Psoas muscle (tissue), 8 donors: Measurements from ENCODE around the gene GNB5. TPM values are rescaled to one million over a fixed set of nuclear protein-coding genes. Genes with fewer than 3 reads are reported as not detected.

Experiments
- ATAC-seq, 4 donors: fragments of 200-7000 bp; cut with Tn5 transposase; one replicate each; pipeline ENCODE4 v1.9.1; 2020; ENCODE audit warnings: moderate library complexity in 3 of 4, mild to moderate bottlenecking in 2 of 4
- DNase-seq, 2 donors: peaks; one replicate each; pipeline ENCODE4 v3.0.0-alpha.2; 2020
- H3K27ac ChIP-seq: fragments of 200-600 bp; one replicate; pipeline ENCODE4 v1.8.0; 2022
- H3K27me3 ChIP-seq, 3 donors: fragments of 200-600 bp in 1 of 3; one replicate each; pipeline versions ENCODE4 v1.6.1 to v1.8.0; 2013 to 2022; ENCODE audit warnings: low read length in 2 of 3, mild to moderate bottlenecking in 2 of 3, moderate library complexity in 1 of 3; ENCODE audit not compliant: insufficient read depth in 3 of 3
- H3K36me3 ChIP-seq, 2 donors: fragments of 200-600 bp in 1 of 2; one replicate each; pipeline versions ENCODE4 v1.6.1 to v1.8.0; 2013 to 2022; ENCODE audit warnings: low read depth in 1 of 2, mild to moderate bottlenecking in 1 of 2, moderate library complexity in 1 of 2; ENCODE audit not compliant: insufficient read depth in 1 of 2
- H3K4me1 ChIP-seq: fragments of 200-600 bp; one replicate; pipeline ENCODE4 v1.8.0; 2022
- H3K4me3 ChIP-seq: fragments of 200-600 bp; one replicate; pipeline ENCODE4 v1.8.0; 2022; ENCODE audit warnings: mild to moderate bottlenecking
- H3K9me3 ChIP-seq: fragments of 200-600 bp; one replicate; pipeline ENCODE4 v1.8.0; 2022
- WGBS, 3 donors: extraction: QIAGEN DNeasy Blood & Tissue Kit; methylation state at CpG; one replicate each; pipeline versions ENCODE4 v1.1.6 to v1.1.7; 2013; 5-methylcytosine and 5-hydroxymethylcytosine counted together
- intact Hi-C, 2 donors: fragments of 100-400 bp; cut with DNase I; formaldehyde crosslinking; loops; one replicate each; pipeline versions ENCODE4 v1.11.0 to v1.14.2; 2022
- polyA plus RNA-seq, 3 donors: library from polyadenylated mRNA; stranded (reverse); fragments of 200-250 nt; gene quantifications; one replicate each; pipeline ENCODE4 v1.2.3, GENCODE V29; 2013
- total RNA-seq, 4 donors: library from RNA; stranded (reverse); fragmentation: NEBNext Ultra II Directional in 2 of 4; extraction: Animal tissue kit (Norgen Biotek cat#: 25700) in 2 of 4; gene quantifications; one replicate each; pipeline versions ENCODE4 v1.2.1 to v1.2.4, GENCODE V29; 2021 to 2023
- TF ChIP-seq, protein P1 (sequence below): fragments of 200-600 bp; IDR thresholded peaks from one replicate; pipeline ENCODE4 v1.8.0; 2022; ENCODE audit warnings: antibody characterized with exemption
- donor health status: healthy with polysubstance abuse.
- donor health status: DM: no; HTN: no; CAD: no; lungs with moderate emphysema.
- donor health status: Bipolar disorder and iron deficiency.
- donor health status: healthy.
- donor health status: DM: yes; HTN: yes; CAD: no.
- donor health status: DM: no; HTN: no; CAD: no.
- donor health status: DM: no; HTN: no; CAD: no.
- donor health status: DM: yes; HTN: yes; CAD: no.

GNB5 gene
- total and polyA plus RNA-seq, 7 donors, result 0.86 to 2.5 (median 1.4) TPM

DNA sequence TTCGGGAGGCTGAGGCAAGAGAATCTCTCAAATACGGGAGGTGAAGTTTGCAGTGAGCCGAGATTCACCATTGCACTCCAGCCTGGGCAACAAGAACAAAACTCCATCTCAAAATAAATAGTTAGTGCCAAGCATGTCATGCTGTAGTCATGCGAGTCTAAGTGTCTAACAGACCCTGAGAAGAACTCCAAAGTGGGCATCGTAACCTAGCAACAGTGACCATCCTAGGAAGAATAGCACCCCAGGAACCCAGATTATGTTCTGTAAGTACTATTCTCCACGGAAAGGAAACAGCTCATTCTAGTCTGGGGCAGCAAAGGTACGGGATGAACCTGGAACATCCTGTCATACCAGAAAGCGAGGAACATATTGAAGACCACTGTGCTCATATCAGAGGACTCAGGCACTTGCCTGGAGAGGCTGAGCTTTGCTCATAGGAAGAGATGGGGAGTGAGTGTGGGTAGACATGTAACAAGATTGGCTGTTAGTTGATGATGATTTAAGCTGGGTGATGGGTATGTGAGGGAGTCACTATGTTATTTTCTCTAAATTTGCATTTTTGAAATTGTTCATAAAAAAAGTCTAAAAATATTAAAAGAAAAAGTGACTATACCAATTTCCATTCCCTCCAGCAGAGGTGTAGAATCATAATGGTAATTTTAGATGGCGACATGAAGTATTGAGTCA, 110.3 kb downstream of the GNB5 start:
- TF ChIP-seq, protein P1, sequence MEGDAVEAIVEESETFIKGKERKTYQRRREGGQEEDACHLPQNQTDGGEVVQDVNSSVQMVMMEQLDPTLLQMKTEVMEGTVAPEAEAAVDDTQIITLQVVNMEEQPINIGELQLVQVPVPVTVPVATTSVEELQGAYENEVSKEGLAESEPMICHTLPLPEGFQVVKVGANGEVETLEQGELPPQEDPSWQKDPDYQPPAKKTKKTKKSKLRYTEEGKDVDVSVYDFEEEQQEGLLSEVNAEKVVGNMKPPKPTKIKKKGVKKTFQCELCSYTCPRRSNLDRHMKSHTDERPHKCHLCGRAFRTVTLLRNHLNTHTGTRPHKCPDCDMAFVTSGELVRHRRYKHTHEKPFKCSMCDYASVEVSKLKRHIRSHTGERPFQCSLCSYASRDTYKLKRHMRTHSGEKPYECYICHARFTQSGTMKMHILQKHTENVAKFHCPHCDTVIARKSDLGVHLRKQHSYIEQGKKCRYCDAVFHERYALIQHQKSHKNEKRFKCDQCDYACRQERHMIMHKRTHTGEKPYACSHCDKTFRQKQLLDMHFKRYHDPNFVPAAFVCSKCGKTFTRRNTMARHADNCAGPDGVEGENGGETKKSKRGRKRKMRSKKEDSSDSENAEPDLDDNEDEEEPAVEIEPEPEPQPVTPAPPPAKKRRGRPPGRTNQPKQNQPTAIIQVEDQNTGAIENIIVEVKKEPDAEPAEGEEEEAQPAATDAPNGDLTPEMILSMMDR, result no peak
- ATAC-seq (no peak), DNase-seq (no peak)
- 84 to 85% (median 85%) methylated on average over 9 of the region's 9 CpGs for WGBS, 3 donors
- Histone ChIP-seq H3K27me3 (no peaks in the 10 kb centered on the region), H3K4me1 (no peaks in the 10 kb centered on the region), H3K4me3 (no peak overlapping the region), H3K9me3 (no peaks in the 10 kb centered on the region), H3K27ac (no peak overlapping the region), H3K36me3 (no peaks in the 10 kb centered on the region)
- intact Hi-C loops, result no loop called here

DNA sequence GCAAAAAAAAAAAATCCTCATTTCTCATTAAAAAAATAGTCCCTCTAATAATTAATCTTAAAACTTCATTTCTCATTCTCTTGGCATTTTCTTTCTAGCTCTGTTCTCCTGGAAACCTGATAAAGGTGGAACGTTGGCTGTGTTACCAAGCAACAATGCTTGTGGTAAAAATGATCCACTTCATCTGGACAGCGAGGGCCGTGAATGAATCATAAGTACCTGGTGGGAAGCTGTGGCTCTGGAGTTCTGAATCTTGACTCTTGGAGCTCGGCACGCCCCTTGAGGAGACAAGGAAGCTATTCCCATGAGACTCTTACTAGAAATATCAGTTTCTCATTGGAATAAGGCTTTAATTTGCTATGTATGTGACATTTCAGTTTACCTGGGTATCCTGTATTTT, 111.2 kb downstream of the GNB5 start:
- intact Hi-C loops, result no loop called here
- no peaks in the 10 kb centered on the region for H3K4me1 ChIP-seq
- H3K36me3 ChIP-seq, result no peaks in the 10 kb centered on the region
- TF ChIP-seq, protein P1, result no peak
- ATAC-seq, result no peak
- H3K9me3 ChIP-seq, result no peaks in the 10 kb centered on the region
- 85 to 93% (median 87%) methylated on average over 5 of the region's 5 CpGs for WGBS, 3 donors
- H3K4me3 ChIP-seq, result no peak overlapping the region
- no peak overlapping the region for H3K27ac ChIP-seq
- no peaks in the 10 kb centered on the region for H3K27me3 ChIP-seq
- DNase-seq, result no peak

DNA sequence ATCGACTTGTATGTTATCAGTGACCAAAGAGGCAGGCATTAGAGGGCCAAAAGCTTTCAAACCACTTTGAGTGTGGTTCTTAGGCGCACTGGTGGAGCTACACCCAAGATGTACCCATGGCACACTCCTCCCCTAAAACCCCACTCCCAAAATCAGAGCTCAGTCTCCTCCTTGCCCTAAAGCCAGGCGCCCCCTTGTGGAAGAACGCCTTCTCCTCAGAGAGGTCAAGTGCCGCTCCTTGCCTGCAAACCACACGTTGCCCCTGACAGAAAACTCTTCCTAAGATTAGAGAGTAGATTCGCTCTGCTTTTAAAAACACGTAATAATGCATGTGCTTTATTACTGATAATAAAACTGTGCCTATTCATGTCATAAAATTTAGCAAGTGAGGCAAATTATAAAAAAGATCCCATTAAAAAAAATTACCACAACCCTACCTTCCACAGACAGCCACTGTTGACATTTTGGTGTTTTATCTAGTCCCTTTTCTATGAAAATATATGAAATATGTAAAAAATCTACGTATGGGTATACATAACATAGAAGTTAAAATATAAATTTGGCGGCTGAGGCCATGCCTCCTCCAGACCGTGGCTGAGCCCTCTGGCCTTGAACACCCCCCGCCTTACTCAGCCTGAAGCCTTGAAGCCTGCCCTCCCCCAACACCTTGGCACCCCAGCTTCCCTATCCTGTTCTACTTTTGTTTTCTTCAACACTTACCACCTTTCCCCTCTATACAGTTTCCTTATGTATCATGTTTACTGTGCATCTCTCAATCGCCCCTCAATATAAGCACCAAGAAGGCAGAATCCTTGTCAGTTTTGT, 112.1 kb downstream of the GNB5 start:
- H3K4me1 ChIP-seq, result no peaks in the 10 kb centered on the region
- H3K27me3 ChIP-seq, result no peaks in the 10 kb centered on the region
- TF ChIP-seq, protein P1, result peak; percentile 78
- no peaks in the 10 kb centered on the region for H3K36me3 ChIP-seq
- WGBS, 3 donors, result 47 to 53% (median 51%) methylated on average over 13 of the region's 13 CpGs
- DNase-seq (peak; percentile 75 to 90), ATAC-seq (peak; percentile 69 to 90 (median 78))
- no peaks in the 10 kb centered on the region for H3K9me3 ChIP-seq
- intact Hi-C loops, result loop anchor here (5.0 to 10.0 kb wide), 5 partner anchors 54 to 194 kb away; partner anchors contain the start of gene LEO1 (in 1 of the 2)
- no peak overlapping the region for H3K4me3 ChIP-seq
- H3K27ac ChIP-seq, result no peak overlapping the region

DNA sequence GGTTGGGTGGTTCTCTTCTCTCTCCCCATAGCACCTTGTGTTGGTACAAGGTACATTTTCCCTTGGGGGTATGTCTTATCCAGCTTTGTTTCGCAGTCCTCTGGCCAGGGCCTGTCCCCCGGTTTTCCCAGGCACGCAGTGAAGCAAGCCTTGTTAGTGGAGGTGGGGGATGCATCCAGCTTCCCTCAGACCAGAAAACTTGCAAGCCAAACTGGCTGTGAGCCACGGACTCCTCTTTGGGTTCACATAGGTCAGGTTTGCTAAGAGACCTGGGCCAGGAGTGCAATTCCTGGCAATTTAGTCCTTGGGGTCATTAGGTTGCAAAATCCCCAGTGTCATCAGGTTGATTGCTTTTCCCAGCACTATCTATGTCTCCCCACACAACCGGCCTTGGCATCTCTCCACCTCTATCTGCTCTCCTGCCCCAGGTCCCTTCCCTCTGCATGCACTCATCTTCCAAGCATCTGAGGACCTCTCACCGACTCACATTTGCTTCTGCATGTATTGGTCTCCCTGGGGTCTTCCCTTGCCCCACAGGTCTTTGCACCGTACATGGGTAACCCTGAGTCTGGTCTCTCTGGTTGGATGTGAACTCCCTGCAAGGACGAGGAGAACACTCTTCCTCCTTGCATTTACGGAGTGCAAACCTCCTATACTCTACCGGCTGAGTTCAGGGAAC, 112.9 kb downstream of the GNB5 start:
- Histone ChIP-seq H3K27ac (no peak overlapping the region), H3K9me3 (no peaks in the 10 kb centered on the region), H3K36me3 (no peaks in the 10 kb centered on the region), H3K27me3 (no peaks in the 10 kb centered on the region), H3K4me3 (no peak overlapping the region), H3K4me1 (no peaks in the 10 kb centered on the region)
- intact Hi-C loops, result loop anchor here (5.0 to 10.0 kb wide), 5 partner anchors 54 to 194 kb away; partner anchors contain the start of gene LEO1 (in 1 of the 2)
- TF ChIP-seq, protein P1, result no peak
- no peak for DNase-seq
- no peak for ATAC-seq
- WGBS, 3 donors, result 74 to 83% (median 77%) methylated on average over 10 of the region's 10 CpGs
